NCI-H69 (cell line): ENCODE data around the gene FOSB.

Experiments used
- DNase-seq: peaks from one replicate; lab custom pipeline; 2025; lab: John Stamatoyannopoulos, UW

Gene FOSB

DNA sequence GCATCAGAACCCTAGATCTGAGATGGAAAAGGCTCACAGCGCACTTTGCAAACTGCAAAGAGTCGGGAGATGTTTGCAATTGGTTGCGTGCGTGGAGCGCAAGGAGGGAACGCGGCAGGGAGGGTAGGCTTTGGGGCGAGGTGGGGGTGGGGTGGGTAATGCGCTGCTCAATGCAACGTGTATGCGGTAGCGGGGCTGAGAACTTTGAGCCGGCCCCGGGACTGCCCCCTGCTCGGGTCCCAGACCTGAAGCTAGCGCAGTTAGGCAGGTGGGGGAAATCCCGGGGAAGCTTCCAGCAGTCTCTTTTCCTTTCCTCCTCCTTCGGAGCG is 971 bp downstream of the FOSB start:
- DNase-seq = no peak

DNA sequence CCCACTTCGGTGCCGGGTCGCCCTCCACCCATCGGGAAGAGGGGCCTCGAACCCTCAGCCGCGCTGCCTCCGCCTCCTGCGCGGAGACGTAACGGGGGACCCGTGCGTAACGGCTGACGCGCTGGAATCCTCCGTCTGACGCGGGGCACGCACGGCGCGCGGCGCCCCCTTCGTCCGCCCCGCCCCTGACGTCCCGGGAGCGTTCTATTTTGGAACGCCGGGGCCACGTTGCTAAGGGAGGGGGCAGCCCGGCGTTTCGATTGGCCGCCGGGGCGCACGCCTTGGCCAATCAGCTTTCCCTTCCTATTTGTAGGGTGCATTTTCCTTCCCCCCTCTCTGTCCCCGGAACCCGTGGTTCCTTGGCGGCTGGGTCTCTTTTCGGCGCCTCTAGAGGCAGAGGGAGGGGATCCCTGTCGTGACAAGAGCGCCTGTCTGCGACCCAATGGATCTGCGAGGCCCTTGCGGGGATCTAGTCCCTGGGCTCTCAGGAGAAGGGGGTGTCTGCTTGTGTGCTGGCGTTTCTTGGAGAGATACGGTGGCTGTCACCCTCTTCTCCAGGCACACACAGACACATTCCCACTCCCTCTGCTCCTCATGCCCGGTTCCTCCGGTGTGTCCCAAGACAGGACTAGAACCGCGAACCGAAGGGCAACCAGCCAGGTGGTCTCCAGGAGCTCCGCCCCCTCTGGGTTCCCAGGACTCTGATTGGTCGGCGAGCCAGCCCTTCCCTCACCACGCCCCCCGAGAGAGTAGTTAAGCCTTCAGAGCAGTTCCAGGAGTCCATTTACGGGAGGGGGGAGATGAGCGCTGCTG is 1.5 kb downstream of the FOSB start:
- DNase-seq = peak; percentile 97

DNA sequence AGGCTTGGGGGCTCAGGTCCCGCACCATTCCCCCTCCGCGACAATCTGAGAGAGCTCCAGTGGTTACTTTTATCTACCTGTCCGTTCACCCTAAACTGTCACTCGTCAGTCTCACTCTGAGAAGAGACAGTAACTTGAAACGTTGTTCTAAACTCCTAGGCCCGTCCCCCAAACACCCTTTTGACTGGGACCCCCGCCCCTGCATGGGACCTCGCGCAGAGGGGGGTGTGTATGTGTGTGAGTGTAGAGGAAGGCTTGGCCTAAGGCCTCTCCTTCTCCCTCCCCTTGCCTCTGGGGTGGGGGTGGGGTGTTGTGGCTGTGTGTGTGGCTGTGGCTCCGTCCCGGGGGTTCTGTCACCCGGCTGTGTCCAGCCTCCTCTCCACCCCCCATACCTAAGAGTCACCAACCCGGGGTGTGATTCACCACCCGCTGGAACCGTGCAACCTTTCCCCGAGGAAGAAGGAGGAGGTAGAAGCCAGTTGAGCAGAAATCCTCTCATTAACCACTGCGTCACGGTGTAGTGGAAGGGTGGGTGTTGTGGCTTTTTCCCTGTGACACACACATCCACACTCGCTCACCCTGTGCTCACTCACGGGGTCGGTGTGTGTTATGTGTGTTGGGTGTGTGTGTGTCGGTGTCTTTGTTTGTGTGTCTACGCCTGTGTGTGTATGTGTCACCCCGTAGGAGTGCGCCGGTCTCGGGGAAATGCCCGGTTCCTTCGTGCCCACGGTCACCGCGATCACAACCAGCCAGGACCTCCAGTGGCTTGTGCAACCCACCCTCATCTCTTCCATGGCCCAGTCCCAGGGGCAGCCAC is 2.4 kb downstream of the FOSB start:
- DNase-seq = no peak

DNA sequence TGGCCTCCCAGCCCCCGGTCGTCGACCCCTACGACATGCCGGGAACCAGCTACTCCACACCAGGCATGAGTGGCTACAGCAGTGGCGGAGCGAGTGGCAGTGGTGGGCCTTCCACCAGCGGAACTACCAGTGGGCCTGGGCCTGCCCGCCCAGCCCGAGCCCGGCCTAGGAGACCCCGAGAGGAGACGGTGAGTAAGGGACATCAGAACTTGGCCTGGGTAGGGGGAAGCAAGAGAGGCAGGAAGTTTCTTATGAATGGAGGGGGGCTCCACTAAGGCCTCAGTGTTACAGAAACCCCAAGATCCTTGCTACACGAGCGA is 2.9 kb downstream of the FOSB start:
- DNase-seq = no peak

DNA sequence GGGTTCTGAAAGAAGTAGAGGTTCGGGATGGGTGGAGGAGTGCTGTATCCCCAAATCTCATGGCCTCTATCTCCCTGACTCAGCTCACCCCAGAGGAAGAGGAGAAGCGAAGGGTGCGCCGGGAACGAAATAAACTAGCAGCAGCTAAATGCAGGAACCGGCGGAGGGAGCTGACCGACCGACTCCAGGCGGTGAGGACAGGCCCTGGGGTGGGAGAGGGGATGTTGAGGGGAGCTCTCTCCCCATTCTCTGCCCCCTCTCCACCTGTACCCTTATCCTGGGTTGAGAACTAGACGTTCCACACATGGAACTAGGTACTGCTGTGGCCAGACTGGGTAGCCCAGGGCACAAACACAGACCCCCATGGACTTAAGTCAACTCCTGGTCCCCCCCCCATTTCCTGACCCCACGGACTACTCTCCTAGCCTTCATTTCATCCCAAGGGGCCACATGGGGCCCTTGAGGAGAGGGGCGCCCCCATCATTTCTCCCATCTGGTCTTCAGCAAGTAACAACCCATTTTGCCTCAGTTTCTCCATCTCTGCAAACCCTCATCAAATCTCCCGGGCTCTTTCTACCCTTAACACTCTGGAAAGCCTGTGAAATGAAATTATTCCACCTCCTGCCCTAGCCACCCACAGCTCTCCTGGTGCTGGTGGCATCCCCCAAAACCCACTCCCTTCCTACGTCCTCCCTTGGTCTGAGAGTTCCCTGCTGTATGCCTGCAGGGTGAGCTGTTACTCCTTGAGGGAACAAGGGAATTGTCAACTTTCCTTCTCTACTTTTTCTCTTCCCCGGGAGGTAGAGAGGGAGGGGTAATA is 3.5 kb downstream of the FOSB start:
- no peak for DNase-seq

DNA sequence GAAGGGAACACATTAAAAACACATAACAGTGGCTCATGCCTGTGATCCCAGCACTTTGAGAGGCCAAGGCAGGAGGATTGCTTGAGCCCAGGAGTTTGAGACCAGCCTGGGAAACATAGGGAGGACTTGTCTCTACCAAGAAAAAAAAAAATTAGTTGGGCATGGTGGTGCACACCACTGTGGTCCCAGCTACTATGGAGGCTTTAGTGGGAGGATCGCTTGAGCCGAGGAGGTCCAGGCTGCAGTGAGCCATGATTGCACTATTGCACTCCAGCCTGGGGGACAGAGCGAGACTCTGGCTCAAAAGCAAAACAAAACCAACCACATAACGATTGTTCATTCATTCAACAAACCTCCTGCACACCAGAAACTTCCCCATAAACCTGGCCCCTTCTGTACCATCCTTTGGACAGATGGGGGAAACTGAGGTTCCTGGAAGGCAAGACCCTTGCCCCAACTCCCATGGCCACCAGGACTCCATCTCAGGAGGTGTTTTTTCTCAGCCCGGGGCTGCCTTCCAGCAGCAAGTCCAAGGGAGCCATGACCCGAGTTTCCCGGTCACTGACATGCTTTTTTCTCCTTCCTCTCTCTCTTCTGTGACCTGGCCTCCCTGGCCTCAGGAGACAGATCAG is 4.3 kb downstream of the FOSB start:
- no peak for DNase-seq

DNA sequence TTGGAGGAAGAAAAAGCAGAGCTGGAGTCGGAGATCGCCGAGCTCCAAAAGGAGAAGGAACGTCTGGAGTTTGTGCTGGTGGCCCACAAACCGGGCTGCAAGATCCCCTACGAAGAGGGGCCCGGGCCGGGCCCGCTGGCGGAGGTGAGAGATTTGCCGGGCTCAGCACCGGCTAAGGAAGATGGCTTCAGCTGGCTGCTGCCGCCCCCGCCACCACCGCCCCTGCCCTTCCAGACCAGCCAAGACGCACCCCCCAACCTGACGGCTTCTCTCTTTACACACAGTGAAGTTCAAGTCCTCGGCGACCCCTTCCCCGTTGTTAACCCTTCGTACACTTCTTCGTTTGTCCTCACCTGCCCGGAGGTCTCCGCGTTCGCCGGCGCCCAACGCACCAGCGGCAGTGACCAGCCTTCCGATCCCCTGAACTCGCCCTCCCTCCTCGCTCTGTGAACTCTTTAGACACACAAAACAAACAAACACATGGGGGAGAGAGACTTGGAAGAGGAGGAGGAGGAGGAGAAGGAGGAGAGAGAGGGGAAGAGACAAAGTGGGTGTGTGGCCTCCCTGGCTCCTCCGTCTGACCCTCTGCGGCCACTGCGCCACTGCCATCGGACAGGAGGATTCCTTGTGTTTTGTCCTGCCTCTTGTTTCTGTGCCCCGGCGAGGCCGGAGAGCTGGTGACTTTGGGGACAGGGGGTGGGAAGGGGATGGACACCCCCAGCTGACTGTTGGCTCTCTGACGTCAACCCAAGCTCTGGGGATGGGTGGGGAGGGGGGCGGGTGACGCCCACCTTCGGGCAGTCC is 5.0 kb downstream of the FOSB start:
- DNase-seq = no peak

DNA sequence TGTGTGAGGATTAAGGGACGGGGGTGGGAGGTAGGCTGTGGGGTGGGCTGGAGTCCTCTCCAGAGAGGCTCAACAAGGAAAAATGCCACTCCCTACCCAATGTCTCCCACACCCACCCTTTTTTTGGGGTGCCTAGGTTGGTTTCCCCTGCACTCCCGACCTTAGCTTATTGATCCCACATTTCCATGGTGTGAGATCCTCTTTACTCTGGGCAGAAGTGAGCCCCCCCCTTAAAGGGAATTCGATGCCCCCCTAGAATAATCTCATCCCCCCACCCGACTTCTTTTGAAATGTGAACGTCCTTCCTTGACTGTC is 5.5 kb downstream of the FOSB start:
- DNase-seq = no peak

DNA sequence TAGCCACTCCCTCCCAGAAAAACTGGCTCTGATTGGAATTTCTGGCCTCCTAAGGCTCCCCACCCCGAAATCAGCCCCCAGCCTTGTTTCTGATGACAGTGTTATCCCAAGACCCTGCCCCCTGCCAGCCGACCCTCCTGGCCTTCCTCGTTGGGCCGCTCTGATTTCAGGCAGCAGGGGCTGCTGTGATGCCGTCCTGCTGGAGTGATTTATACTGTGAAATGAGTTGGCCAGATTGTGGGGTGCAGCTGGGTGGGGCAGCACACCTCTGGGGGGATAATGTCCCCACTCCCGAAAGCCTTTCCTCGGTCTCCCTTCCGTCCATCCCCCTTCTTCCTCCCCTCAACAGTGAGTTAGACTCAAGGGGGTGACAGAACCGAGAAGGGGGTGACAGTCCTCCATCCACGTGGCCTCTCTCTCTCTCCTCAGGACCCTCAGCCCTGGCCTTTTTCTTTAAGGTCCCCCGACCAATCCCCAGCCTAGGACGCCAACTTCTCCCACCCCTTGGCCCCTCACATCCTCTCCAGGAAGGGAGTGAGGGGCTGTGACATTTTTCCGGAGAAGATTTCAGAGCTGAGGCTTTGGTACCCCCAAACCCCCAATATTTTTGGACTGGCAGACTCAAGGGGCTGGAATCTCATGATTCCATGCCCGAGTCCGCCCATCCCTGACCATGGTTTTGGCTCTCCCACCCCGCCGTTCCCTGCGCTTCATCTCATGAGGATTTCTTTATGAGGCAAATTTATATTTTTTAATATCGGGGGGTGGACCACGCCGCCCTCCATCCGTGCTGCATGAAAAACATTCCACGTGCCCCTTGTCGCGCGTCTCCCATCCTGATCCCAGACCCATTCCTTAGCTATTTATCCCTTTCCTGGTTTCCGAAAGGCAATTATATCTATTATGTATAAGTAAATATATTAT is 6.1 kb downstream of the FOSB start:
- no peak for DNase-seq

DNA sequence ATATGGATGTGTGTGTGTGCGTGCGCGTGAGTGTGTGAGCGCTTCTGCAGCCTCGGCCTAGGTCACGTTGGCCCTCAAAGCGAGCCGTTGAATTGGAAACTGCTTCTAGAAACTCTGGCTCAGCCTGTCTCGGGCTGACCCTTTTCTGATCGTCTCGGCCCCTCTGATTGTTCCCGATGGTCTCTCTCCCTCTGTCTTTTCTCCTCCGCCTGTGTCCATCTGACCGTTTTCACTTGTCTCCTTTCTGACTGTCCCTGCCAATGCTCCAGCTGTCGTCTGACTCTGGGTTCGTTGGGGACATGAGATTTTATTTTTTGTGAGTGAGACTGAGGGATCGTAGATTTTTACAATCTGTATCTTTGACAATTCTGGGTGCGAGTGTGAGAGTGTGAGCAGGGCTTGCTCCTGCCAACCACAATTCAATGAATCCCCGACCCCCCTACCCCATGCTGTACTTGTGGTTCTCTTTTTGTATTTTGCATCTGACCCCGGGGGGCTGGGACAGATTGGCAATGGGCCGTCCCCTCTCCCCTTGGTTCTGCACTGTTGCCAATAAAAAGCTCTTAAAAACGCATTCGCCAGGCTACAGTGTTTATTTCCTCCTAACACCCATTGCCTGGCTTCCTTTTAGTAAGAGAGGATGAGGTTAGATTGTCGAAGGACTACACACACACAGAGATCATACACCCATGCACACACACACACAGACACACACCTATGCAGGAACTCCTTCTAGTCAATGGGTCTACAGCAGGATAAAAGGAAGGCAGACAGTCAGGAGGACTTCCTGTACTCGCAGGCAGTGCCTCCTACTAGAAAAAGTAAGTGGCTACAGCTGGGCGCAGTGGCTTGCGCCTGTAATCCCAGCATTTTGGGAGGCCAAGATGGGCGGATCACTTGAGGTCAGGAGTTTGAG is 7.1 kb downstream of the FOSB start:
- peak; percentile 63 for DNase-seq

DNA sequence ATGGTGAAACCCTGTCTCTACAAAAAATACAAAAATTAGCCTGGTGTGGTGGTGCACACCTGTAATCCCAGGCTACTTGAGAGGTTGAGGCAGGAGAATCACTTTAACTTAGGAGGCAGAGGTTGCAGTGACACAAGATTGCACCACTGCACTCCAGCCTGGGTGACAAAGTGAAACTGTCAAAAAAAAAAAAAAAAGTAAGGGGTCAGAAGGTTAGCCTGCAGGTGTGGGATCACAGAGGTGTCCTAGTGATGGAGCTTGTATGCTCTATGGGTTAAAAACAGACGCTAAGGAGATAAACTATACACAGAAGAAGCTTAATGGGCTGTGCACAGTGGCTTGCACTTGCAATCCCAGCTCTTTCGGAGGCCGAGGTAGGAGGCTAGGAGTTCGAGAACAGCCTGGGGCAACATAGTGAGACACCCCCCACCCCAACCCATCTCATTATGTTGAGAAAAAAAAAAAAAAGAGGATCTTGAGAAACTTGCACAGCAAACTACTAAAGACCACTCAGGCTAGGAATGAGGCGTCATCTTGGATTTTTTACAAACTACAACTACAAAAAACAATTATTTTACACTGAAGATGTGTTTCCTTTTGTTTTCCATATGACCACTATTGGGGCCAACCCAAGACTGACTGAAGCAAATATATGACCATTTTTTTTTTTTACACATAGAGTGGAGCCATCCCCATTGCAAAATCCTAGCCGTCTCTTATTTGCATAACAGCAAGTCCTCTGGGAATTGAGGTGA is 7.9 kb downstream of the FOSB start:
- DNase-seq = no peak

DNA sequence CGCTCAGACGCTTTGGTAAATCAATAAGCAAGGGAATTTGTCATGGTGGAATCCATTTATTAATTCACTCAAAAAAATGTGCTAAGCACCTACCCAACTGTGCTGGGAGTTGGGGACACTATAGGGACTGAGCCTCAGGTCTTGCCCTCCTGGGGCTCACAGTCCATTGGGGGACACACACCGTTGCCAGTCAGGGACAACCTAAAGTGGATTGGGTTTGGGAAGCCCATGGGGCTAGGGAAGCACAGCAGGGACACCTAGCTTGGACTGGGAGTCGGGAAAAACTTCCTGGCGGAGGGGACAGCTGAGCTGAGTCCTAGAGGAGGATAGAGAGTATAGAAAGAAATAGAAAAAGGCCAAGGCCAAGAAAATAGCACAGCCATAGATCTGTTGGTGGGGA is 8.5 kb downstream of the FOSB start:
- DNase-seq = no peak

DNA sequence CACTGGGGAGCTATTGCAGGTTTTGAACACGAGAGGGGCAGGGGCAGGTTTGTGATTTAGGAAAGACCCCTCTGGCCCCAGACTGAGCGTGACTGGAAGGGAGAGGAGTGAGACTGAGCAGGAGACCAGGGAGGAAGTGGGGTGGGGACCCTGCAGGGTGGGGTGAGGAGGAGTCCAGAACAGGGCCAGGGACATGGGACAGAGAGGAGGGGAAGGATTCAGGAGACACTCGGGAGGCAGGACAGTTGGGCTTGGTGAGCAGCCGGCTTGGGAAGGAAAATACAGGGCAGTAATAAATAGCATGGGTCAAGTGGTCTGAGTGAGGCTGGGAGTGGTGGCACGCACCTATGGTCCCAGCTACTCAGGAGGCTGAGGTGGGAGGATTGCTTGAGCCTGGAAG is 9.4 kb downstream of the FOSB start:
- no peak for DNase-seq

DNA sequence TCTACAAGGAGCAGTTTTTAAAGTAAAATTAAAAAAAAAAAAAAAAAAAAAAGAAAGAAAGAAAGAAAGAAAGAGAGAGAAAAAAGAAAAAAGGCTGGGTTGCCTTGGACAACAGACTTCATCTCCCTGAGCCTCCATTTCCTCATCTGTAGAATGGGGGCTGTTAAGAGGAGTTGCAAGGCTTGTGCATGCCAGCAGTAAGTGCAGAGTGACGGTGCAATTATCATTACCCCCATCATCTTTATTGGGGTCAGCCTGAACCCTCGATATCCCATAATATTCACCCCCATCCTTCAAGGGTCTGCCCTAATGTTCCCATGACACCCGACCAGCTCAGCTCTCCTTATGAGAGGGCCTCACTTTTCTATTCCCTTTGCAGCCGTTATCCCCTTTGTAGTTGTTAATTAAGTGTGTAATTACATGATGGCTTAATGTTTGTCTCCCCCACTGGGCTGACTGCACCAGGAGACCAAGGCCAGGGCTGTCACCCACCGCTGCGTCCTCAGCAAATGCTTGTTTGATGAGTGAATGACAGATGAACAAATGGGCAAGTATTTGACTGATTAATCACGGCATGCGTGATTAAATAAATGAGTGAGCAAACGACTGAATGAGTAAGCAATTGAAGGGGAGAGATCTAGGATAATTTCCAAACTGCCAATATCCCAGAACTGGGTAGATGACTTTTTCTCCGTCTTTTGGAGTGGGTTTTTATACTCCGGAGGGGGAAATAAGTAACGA is 10.1 kb downstream of the FOSB start:
- peak; percentile 97 for DNase-seq

DNA sequence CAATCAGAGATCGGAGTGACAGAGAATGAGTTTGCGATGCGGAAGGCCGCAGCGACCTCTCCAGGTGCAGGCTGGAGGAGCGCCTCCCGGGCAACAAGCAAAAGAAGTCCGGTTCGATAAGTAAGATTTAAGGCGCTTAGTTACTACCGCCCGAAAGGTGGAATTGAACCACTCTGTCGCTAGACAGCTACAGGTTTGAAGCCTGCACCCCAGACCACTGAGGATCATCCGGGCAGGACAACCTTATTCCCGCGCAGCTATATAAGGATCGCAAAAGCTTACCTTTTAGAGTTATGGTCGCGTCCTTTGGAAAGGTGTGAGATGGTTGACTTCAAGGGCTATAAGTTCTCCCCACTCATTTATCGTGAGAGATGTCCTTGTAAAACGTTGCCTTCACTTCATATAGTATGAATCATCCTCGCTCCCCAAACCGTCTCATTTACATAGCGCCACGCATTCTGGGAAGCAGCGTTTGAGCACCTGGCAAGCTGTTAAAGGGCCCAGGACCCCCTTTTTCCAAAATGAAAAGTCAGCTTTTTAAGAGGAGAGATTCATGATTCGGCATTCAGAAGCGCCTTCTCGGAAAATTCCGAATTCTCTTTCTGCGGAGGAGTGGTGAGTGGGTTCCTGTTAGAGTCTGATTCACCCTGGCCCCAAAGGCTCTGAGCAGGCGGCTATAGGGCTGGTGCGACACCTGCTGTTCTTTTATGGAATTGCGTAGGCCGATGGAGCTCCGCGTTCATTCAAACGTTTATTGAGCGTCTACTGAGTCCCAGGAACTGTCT is 10.8 kb downstream of the FOSB start:
- peak; percentile 96 for DNase-seq

DNA sequence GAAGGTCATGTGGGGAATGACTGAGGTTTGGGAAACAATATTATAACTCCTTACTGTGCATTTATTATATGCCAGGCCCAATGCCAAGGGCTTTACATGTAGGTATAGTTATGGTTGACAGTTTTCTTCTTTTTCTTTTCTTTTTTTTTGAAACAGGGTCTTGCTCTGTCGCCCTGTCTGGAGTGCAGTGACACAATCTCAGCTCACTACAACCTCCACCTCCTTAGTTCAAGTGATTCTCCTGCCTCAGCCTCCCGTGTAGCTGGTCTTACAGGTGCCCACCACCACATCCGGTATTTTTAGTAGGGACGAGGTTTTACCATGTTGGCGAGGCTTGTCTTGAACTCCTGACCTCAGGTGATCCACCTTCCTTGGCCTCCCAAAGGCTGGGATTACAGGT is 15.2 kb downstream of the FOSB start:
- no peak for DNase-seq

DNA sequence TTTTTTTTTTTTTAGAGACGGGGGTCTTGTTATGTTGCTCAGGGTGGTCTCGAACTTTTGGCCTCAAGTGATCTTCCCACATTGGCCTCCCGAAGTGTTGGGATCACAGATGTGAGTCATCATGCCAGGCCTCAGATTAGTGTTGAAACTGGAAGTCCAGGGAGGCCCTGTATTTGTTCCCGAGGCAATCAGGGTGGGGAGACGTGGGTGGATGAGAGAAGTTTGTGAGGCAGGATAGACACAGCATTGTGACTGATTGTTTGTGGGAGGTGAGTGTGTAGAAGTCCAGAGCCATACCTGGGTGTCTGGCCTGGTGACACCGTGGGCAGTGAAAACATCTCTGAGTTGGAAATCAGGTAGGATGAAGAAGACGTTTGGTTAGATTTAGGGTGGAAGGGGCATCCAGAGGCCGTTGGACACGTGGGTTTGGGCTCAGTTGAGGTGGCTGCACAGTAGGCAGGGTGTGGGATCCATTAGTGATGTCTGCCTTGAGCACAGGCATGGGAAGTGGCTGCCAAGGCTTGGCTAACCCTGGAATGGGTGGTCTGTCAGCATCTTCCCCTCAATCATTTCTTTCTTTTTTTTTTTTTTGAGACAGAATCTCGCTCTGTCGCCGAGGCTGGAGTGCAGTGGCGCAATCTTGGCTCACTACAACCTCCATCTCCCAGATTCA is 16.6 kb downstream of the FOSB start:
- DNase-seq = no peak
